NCI-H2171 (cell line): ENCODE data around the gene GHRH.

ENCODE experiments used
- DNase-seq: peaks from one replicate; lab custom pipeline; 2025; lab: John Stamatoyannopoulos, UW

GHRH gene

DNA sequence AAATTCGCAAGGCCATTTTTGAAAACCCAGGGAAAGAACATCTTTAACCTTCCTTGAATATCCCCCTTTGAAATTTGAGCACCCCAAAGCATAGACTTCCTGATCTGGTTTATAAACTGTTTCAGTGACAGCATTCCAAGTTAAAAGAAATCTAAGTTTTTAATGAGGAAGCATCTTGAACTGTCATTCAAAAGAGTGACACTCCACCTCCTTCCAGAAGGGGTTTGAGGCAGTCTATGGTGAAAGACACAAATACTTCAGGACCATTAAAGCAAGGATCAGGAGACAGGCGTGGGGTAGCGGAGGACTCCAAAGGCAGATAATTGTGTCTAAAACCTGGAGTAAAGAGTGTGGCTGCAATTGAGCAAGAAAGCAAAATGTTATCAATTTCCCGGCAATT lies 691 bp downstream of the GHRH start:
- DNase-seq: no peak

DNA sequence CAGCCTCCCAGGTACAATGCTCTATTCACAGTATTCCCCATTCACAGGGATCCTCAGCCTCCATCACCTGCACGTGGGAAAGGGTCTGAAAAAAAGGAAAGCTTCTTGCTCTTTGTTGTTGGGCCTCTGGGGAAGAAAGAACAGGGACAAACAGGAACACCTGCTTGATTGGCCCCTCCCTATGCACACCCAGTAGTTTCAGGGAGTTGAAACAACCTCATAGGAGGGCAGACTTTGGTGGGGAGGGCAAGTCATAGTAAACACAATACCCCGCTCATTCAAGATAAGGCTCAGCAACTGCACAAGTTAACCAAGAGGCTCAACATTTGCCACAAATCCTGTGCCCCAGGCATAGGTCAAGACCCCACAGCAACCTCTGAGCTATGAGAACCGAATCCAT lies 1.7 kb downstream of the GHRH start:
- no peak for DNase-seq

DNA sequence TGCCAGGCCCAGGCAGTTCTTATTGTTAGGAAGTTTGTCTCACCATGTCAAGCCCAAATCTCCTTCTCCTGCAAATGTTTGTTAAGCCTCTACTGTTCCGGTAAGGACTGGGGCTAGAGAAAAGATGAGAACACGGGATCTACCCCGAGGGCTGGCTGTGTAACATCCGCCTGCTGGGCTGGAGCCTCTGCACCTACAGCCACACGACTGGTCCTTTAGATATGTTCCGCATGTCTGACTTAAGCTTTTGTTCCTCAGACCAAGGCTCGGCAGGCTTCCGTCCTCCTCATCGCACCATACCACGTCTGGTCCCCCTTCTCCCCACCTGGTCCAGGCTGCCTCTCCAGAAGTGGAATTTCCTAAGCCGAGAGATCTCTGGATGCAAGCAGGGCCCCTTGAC lies 2.6 kb downstream of the GHRH start:
- no peak for DNase-seq

DNA sequence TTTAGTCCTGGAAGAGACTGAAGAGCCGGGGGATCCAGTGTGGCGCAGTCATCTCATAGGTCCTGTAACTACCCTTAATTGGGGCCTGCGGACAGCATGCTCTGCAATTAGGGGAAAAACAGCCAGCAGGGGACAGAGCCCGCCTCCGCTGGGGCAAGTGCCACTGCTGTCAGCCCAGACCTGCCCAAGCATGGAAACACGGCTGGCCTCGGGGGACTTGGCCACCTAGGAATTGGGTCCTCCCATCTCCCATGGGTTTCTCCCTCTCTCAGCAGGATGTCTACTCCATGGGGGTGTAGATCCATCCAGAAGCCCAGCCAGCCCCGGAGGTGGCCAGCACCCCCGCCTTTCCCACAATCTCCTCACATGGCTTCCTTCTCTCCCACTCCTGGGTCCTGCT lies 3.6 kb downstream of the GHRH start:
- DNase-seq: no peak

DNA sequence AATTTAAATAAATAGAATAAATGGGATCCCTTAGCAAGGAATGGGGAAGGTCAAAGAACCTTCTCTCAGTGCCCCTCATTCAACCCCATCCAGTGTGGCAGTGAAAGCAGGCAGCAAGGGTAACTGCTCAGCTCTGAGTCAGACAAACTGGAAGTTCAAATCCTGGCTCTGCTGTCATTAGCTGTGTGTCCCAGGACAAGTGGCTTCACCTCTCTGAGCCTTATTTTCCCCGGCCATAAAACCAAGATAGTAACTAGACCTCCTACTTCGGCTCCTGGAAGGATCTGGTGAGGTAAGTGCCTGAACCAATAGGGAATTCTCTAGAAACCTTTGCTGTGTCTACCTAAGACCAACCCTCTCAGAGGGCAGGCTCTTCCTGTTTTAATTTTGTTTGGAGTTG lies 4.1 kb downstream of the GHRH start:
- no peak for DNase-seq

DNA sequence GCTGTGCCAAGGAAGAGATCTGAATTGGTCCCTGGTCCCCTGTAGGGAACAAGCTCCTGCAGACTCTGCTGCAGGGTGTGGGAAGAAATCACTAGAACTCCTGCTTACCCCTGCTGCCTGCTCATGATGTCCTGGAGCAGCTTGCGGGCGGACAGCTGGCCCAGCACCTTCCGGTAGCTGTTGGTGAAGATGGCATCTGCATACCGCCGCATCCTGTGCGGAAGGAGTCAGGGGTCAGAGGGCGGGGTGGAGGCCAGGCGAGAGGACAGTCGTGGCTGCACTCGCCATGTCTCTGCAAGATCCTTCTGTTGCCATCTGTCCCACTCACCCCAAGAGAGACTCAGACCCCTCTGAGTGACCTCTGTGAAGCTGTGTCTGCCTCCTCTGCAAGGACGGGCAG lies 5.3 kb downstream of the GHRH start:
- no peak for DNase-seq

DNA sequence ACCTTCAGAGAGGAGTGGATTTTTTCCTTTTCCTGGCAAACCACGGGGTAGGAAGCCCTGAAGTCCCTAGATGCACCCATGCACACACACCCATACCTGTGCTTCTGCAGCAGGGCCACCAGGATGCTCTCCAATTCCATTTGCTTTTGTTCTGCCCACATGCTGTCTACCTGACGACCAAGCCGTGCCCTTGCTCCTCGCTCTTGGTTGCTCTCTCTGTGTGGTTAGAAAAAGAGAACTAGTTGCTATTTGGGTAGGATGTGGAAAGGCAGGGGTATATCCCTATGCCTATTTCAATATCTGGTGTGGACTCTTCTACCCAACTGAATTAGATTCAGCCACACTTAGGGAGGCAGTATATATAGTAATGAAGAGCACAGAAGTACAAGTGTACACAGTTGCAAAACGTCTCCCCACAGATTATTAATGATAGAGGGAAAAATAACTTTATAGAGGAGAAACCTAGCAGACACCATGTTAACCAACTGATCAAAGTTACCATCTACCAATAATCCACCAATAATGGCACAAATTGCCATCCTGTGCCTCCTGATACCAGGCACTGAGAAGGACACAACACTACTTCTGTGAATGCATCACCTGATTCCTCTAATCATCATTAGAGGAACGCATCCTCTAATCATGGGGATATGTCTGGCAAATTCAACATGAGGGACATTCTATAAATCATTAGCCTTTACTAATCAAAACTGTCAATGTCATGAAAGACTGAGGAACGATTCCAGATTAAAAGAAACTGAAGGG lies 7.3 kb downstream of the GHRH start:
- no peak for DNase-seq

DNA sequence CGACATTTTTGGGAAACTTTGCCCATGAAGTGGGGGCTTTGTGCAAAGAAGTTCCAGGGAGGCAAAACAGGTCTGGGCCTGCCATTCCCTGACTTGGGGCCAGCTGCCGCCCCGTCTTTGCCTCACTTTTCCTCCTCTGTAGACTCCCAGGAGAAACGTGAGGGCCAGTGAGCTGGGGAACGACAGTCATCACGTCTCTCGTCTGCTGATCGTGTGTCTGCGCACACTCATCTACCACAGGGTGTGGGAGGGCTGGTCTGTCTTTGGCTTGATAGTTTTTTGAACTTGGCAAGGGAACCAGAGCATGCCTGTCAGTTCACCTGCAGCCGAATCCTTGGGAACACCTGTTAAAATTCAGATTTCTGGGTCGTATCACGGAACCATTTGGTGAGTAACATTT lies 8.5 kb downstream of the GHRH start:
- DNase-seq: no peak

DNA sequence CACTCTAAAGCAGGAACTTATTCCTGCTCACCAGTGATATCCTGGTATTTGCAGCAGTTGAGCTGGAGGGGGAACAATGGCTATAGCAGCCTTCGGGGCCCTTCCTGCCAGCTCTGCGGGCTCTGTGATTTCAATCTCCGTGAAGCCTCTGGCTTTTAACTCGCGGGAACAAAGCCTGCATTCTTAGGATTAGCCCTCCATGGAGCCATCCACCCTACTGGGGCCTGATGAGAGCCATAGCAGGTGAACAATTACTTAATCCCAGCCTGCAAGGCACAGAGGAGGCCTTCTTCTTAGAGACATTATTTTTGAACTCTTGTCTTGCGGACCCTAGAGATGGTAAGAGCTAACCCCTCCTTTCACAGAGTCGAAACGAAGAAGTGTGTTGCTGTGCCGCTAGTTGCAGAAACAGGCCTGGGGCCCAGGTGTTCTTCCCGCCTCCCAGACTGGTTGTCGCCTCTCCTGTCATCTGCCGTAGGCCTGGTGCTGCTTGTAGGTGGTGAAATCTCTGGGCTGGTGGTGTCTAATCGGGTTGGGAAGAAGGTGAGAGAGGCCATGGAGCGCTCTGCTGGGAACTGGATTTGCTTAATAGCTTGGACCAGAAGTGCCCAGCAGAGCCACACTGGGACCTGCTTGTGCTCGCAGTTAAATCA lies 9.7 kb downstream of the GHRH start:
- no peak for DNase-seq

DNA sequence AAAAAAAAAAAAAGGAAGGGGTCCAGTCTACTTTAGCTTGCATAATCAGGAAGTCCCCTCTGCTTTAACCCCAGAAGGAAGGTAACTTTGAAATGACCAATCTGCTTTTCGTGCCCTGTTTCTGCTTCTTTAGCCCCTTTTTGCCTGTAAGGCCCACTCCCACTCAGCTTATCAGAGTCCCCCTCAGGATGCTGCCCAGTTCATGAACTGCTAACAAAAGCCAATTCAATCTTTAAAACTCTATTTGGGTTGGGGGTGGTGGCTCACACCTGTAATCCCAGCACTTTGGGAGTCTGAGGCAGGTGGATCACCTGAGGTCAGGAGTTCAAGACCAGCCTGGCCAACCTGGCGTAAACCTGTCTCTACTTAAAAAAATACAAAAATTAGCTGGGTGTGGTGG lies 12.3 kb downstream of the GHRH start:
- no peak for DNase-seq

DNA sequence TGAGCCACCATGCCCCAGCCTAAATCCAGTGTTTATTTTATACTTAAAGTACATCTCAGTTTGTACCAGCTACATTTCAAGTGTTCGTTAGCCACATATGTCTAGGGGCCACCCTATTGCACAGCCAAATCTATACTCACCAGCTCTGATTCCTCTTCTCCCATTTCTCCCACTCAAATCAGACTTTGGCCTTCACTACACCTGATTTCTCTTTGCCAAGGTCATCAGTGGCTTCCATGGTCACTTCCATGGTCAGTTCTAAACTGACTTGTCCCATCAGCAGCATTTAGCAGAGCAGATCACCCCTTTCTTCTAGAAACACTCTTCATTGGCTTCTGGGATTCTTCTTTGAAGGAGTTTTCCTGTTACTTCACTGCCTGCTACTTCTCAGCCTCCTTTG lies 14.1 kb downstream of the GHRH start:
- no peak for DNase-seq

DNA sequence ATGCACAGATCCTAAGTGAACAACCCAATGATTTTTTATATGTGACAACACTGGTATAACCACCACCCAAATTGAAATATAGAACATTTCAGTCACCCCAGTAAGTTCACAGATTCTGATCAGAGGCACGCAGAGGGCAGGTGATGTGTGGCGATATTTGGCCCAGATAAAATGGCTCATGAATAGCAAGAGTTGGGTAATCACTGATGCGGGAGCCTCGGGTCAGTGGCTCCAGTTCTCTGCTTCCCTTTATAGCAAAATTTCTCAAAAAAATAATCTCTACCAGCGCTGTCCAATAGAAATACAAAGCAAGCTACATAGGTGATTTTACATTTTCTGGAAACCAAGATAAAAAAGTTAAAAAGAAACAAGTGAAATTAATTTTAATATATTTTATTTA lies 14.9 kb downstream of the GHRH start:
- no peak for DNase-seq

DNA sequence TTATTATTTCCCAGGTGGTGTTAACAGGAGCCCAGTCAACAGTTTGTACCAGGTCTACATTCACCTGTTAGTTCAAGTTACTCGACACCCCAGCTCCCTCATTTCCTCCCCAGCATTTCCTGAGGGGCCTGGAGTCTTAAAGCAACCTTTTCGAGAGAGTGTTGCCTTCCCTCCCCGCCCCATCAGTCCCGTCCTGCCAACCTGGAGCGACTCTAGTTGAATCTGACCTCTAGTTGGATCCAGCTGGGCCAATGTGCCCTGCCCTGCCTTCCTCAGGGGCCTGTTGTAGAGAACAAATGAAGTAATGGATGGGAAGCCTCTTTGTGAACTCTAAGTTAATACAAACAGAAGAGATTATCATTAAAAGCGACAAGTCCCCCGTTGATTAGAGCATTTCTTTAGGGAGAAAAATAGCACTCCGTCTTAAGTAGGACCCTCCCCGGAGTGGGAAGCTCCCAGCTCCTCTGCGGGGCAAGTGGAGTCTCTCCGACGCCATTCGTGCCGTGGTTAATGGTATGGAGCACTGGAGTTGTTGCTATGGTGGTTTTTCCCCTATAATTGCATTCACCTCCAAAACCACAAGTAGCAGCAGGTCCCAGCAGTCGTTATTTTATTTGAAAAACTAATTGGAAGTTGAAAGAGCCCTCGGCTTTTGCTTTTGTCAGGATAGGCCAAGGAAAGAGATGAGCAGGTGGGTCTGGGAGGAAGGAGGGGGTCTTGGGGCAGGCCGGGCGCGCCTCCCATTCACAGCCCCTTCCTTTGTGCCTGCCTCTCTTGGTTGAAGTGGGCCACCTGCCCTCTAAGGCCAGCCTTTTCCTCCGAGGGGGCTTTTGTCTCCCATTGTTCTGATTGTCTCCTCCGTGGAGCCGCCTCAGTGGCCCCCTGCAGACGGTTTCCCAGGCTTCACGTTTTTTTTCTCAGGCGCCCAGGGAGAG lies 16.1 kb downstream of the GHRH start:
- no peak for DNase-seq

DNA sequence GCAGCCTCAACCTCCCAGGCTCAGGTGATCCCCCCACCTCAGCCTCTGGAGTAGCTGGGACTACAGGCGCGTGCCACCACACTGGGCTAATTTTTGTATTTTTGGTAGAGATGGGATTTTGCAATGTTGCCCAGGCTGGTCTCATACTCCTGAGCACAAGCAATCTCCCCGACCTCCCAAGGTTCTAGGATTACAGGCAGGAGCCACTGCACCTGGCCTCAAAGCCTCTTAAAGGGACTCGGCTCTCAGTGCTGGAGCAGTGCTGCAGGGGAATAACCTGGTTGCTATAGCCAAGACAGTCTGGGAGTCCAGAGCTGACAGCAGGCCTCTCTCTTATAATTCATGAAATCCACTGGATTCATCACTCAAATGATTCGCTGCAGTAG lies 17.0 kb downstream of the GHRH start:
- DNase-seq: no peak

DNA sequence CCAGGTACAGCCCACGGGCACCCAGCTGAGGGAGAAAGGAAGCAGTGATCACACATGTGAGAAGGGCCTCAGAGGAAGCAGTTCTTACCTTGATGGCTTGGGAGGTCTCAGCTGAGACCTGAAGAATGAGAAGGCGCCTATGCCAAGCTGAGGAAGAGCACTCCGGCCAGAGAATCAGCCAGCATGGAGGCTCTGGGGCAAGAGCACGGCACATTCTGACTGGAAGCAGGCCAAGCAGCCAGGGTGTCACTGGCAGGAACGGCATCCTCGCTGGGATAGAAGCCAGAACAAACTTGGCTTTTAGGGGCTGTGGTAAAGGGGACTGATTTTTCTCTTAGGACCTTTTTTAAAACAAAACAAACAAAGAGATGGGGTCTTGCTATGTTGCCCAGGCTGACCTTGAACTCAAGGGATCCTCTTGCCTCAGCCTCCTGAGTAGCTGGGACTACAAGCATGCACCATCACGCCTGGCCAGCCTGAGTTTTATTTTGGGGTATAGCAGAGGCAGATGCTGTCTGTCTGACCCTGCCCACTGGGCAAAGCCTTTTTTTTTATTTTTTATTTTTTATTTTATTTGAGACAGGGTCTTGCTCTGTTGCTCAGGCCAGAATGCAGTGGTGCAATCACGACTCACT lies 17.6 kb downstream of the GHRH start:
- no peak for DNase-seq

DNA sequence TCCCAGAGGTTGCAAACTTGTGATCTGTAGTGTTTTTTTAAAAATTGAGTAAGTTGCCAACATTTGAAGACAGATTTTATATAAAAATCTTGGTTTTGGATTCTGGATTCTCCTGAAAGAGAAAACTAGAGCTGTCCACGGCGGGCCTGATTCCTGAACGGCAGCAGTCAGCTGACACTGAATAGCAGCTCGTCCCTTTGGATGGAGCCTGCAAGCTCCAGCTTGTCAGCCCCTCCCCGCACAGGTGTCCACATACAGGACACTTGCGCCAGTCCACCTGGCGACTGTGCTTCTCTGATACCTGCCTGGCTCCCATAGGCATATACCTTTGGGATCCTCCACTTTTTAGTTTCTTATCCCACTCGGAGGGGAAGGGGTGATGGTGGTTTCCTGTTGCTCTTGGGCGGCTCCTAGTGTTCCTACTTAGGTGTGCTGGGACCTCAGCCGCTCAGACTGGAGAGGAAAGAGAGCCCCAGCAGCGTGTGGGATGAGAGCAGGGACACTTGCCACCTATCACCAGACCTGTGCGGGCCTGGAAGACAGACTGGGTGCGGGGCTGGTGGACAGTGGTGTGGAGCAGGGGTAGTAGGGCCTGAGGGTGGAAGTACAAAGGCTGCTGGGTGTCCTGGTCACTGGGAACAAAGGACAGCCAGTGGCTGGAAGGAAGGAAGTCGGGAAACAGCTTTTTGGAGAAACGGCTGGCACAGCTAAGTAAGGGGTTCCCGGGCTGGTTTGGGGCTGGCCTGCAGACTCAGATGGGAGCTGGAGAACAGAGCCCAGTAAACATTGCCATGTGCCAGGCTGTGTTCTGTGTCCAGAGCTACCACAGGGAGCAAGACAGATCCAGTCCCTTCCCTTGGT lies 18.3 kb downstream of the GHRH start:
- no peak for DNase-seq

DNA sequence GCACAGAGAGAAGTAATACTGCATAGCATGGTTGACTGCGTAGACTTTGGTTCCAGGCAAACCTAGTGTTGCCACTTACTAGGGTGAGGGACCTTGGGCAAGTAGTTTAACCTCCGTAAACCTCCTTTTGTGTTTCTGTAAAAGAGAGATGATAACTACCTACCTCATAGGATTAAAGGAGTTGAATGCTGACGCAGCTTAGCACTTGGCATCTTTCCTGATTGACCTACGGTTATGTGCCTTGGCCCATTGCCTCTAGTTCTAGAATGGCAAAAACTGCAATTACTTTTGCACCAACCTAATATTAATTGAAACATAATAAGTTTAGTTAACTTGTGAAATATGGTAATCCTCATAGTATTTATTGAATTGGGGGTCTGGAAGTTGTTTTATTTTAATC lies 19.1 kb downstream of the GHRH start:
- DNase-seq: no peak

DNA sequence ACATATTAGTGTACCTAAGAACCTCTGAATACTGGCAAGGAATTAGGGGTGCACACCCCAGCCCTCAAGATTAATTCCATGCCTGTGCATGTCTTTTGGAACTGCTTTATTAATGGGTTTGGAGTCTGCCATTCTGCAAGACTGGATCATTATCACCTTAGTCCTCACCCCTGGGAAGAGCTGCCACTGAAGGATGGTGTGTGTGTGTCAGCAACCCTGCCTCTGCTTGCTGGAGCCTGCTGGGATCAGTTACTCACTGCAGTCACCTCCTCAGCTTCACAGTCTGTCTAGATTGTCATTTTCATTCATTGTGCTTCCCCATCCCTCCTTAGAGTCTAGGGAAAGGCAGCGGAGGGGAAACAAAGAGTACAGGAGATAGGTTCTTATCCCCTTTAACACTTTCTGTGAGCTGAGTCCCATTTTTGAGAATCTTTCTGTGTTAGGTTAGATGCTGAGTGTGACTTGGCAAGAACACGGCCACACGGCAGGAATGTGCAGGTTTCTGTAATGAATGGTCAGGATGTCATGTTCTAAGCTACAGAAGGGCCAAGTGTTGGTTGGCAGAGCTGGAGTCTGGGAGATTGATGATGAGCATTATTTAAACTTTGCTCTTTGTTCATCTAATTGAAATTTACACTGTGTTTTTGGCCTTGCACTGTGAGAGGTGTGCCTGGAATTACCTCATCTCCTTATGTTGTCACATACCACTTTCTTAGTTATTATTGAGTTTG lies 21.1 kb downstream of the GHRH start:
- no peak for DNase-seq

DNA sequence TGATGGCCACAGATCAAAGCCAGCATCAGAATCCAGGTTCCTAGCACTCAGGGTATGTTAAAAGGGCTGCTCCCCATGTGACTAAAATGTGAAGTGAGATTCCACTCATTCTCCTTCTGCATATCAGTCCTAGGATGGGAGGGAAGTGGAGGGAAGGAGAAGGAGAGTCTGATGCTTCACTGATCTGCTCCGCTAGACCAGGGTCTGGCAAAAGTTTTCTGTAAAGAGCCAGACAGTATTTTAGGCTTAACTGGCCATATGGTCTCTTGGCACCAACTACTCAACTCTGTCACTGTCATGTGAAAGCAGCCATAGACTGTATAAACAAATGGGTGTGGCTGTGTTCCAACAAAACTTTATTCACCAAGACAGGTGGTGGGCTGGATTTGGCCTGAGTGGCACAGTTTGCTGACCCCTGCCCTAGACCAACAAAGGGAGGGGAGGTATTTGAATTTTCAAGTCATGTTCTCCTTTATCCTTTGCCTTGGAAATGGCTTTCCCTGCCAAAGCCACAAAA lies 22.6 kb downstream of the GHRH start:
- no peak for DNase-seq

DNA sequence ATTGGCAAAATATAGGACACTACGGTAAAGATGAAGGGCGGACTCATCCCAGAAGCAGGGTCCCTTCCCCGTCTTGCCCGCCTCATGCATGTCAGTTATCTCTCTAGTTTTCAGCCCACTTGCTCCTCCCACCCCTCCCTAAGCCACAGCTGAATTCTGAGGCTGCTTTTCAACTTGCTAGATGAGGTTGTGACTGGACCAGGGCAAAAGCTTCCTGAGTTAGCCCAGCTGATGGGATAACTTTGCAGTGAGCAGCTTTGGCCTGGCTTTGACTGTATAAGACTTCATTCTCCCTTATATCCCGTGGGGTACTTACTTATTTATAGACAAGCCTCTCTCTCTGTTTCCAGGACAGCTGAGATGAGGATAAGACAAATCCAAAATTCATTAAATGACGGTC lies 23.2 kb downstream of the GHRH start:
- DNase-seq: no peak

DNA sequence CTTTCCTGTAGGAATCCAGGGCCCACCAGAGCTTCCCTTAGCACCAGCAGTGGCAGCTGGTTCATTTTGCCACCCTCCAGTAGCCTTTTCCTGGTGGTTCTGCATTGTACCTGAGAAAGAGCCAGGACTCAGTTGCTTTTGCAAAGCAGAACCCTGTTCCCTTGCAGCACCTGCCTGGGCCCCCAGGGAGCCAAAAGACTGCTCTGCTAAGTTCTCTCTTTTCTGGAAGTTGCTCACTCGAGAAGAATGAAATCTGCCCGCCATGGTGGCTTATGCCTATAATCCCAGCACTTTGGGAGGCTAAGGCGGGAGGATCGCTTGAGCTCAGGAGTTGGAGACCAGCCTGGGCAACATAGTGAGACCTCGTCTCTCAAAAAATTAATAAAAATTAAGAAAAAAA lies 24.0 kb downstream of the GHRH start:
- DNase-seq: no peak
